Measurements from ENCODE around the gene TTC23. TPM values are rescaled to one million over a fixed set of nuclear protein-coding genes. Genes with fewer than 3 reads are reported as not detected.

TTC23 gene
- total and polyA plus RNA-seq, 9 of the 15 experiments (the other 6 are each of a cell fraction or from before 2014, with no cell fraction given) = 0.41 to 4.5 (median 2.5) TPM

DNA sequence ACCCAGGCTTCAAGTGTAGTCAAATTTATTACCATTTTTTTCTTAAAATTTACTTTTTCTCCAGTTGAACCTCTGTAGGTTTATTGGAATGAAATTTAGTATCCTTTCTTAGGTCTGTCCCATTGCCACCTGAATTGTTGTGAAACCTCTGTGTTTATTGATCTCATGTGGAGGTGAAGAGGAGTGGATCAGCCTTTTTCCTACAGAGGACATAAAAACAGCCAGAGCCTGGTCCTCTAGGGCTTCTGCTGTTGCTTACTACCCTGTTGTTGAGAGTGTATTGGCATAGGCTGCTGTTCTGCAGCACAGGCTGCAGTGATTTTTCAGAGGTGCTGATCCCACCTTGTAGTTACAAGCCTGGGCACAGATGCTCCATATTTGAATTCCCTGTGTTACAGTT is 46.5 kb upstream of the TTC23 start:
- no peak overlapping the region for H3K9ac ChIP-seq (ENCODE audit: insufficient read depth in 1 of 2, low read depth in 2 of 2, low read length in 2 of 2)
- no peak overlapping the region for H3K27ac ChIP-seq (ENCODE audit: extremely low read depth, low read depth, low read length)
- no peaks in the 10 kb centered on the region for H3K9me1 ChIP-seq (ENCODE audit: control insufficient read depth, insufficient read depth, low read length)
- ChIA-PET CTCF (ENCODE audit: low intra/inter-chr PET ratio) (no interaction called here), POLR2A (no interaction called here)
- H3K9me3 ChIP-seq (replicated peaks; ENCODE audit: control insufficient read depth, insufficient read depth, low read depth, low read length) = no peaks in the 10 kb centered on the region; the same call in 1 of the 2 replicates
- TF ChIP-seq ZNF76 (CRISPR knock-in tag; IDR thresholded peaks at IDR 0.05; ENCODE audit: borderline replicate concordance) = no peak
- no peak for TF ChIP-seq PTBP1 (IDR thresholded peaks at IDR 0.05; ENCODE audit: low read depth, low read length)
- TF ChIP-seq DIDO1 (tag; IDR thresholded peaks at IDR 0.05; ENCODE audit: low read depth) = no peak
- intact Hi-C loops (cut with micrococcal nuclease) = no loop called here
- FAIRE-seq (no peak), ATAC-seq (no peak), DNase-seq (ENCODE audit: extremely low read depth in 1 of 4, low spot score in 3 of 4) (no peak)
- H3K79me2 ChIP-seq (ENCODE audit: control insufficient read depth, insufficient read depth, low read length) = no peaks in the 10 kb centered on the region
- H4K20me1 ChIP-seq (replicated peaks; ENCODE audit: control insufficient read depth, insufficient read depth, low read length) = no peaks in the 10 kb centered on the region
- in situ Hi-C loops (cut with MboI) = loop anchor here (25.0 kb wide), 1 partner anchor 441 kb away; the partner anchor contains the start of gene LYSMD4
- no peaks in the 10 kb centered on the region for H3K4me1 ChIP-seq (replicated peaks in 1 of 2; ENCODE audit: control insufficient read depth in 2 of 2, insufficient read depth in 2 of 2, low read length in 2 of 2)
- no peaks in the 10 kb centered on the region for H3K27me3 ChIP-seq (ENCODE audit: control insufficient read depth in 2 of 2, insufficient read depth in 2 of 2, low read length in 2 of 2)
- no peak overlapping the region for H2AFZ ChIP-seq (ENCODE audit: low read depth, low read length)
- H3K4me3 ChIP-seq = no peak overlapping the region
- BruUV-seq (replicated peaks) = no TSS peak
- no peaks in the 10 kb centered on the region for H3K36me3 ChIP-seq (ENCODE audit: control insufficient read depth, insufficient read depth, low read length)
- no peak overlapping the region for H3K4me2 ChIP-seq (ENCODE audit: insufficient read depth, low read length)

DNA sequence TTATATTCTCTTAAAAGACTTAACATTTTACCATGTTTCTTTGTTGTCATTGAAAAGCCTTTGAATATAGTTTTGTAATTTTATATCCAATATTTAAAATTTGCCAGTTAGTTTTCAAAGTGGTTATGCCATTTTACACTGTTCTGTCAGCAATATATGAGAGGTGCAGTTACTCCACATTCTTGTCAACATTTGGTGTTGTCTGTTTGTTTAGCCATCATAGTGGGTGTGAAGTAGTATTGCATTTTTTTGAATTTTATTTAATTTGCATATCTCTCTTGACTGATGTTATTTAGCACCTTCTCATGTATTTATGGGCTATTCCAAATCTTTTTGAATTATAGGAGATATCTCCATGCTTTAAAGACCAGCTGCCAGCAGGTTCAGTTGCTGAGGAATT is 42.3 kb upstream of the TTC23 start:
- no TSS peak for BruUV-seq (replicated peaks)
- POLR2A ChIA-PET = no interaction called here
- ATAC-seq = no peak
- in situ Hi-C loops (cut with MboI) = loop anchor here (25.0 kb wide), 1 partner anchor 446 kb away; the partner anchor contains the start of gene LYSMD4
- CTCF ChIA-PET (ENCODE audit: low intra/inter-chr PET ratio) = no interaction called here
- intact Hi-C loops (cut with micrococcal nuclease) = no loop called here
- H3K27ac ChIP-seq (ENCODE audit: extremely low read depth, low read depth, low read length) = no peak overlapping the region
- H4K20me1 ChIP-seq (replicated peaks; ENCODE audit: control insufficient read depth, insufficient read depth, low read length) = no peaks in the 10 kb centered on the region
- no peak for DNase-seq (ENCODE audit: extremely low read depth in 1 of 4, low spot score in 3 of 4)
- H3K4me1 ChIP-seq (replicated peaks in 1 of 2; ENCODE audit: control insufficient read depth in 2 of 2, insufficient read depth in 2 of 2, low read length in 2 of 2) = no peaks in the 10 kb centered on the region
- no peaks in the 10 kb centered on the region; the same call in 1 of the 2 replicates for H3K9me3 ChIP-seq (replicated peaks; ENCODE audit: control insufficient read depth, insufficient read depth, low read depth, low read length)
- no peak overlapping the region for H2AFZ ChIP-seq (ENCODE audit: low read depth, low read length)
- H3K9ac ChIP-seq (ENCODE audit: insufficient read depth in 1 of 2, low read depth in 2 of 2, low read length in 2 of 2) = no peak overlapping the region
- H3K27me3 ChIP-seq (ENCODE audit: control insufficient read depth in 2 of 2, insufficient read depth in 2 of 2, low read length in 2 of 2) = no peaks in the 10 kb centered on the region
- H3K79me2 ChIP-seq (ENCODE audit: control insufficient read depth, insufficient read depth, low read length) = no peaks in the 10 kb centered on the region
- no peaks in the 10 kb centered on the region for H3K36me3 ChIP-seq (ENCODE audit: control insufficient read depth, insufficient read depth, low read length)
- FAIRE-seq = no peak
- H3K4me3 ChIP-seq = no peak overlapping the region
- no peaks in the 10 kb centered on the region for H3K9me1 ChIP-seq (ENCODE audit: control insufficient read depth, insufficient read depth, low read length)
- no peak overlapping the region for H3K4me2 ChIP-seq (ENCODE audit: insufficient read depth, low read length)
- TF ChIP-seq ZHX1 (conservative IDR thresholded peaks at IDR 0.05; ENCODE audit: low read length) = no peak
- TF ChIP-seq ZNF217 (CRISPR knock-in tag; IDR thresholded peaks at IDR 0.05) = no peak
- no peak for TF ChIP-seq ESRRB (CRISPR knock-in tag; IDR thresholded peaks at IDR 0.05; ENCODE audit: borderline replicate concordance)
- no peak for TF ChIP-seq ZNF780A (CRISPR knock-in tag; IDR thresholded peaks at IDR 0.05)
- TF ChIP-seq ELF4 (CRISPR knock-in tag; IDR thresholded peaks at IDR 0.05) = no peak
- TF ChIP-seq ATF4 (CRISPR knock-in tag; IDR thresholded peaks at IDR 0.05) = no peak
- TF ChIP-seq THRB (CRISPR knock-in tag; conservative IDR thresholded peaks at IDR 0.05) = no peak
- TF ChIP-seq SRSF7 (optimal IDR thresholded peaks at IDR 0.05; ENCODE audit: low read depth, low read length) = no peak
- no peak for TF ChIP-seq ZFPM2 (CRISPR knock-in tag; IDR thresholded peaks at IDR 0.05)
- no peak for TF ChIP-seq MBD2 (IDR thresholded peaks at IDR 0.05; ENCODE audit: borderline replicate concordance, low read depth)
- TF ChIP-seq PTBP1 (IDR thresholded peaks at IDR 0.05; ENCODE audit: low read depth, low read length) = no peak

Measured in K562 (cell line).